Esophagus muscularis mucosa (tissue), 4 donors: ENCODE measurements around the gene TTC31.

Experiments
- EP300 ChIP-seq: sonication (generic); formaldehyde crosslinking; IDR thresholded peaks from one replicate; pipeline ENCODE4 v1.6.1; 2017; ENCODE audit warnings: antibody characterized with exemption
- POLR2A ChIP-seq: fragments of 450-650 bp; IDR thresholded peaks from one replicate; pipeline ENCODE4 v1.6.1; 2017; ENCODE audit warnings: antibody characterized with exemption, moderate library complexity, mild to moderate bottlenecking, low read depth
- POLR2AphosphoS5 ChIP-seq, 2 donors: sonication (generic); formaldehyde crosslinking; IDR thresholded peaks; one replicate each; pipeline ENCODE4 v1.6.1; 2017; ENCODE audit warnings: antibody characterized with exemption in 2 of 2
- TF ChIP-seq, protein P1 (sequence below), 3 experiments: fragments of 200-600 bp in 2 of 3; fragments of 450-650 bp in 1 of 3; sonication (generic) in 2 of 3; IDR thresholded peaks; one replicate each; pipeline ENCODE4 v1.5.1; 2017 to 2019; ENCODE audit warnings: antibody characterized with exemption in 3 of 3, mild to moderate bottlenecking in 2 of 3, moderate library complexity in 1 of 3

DNA sequence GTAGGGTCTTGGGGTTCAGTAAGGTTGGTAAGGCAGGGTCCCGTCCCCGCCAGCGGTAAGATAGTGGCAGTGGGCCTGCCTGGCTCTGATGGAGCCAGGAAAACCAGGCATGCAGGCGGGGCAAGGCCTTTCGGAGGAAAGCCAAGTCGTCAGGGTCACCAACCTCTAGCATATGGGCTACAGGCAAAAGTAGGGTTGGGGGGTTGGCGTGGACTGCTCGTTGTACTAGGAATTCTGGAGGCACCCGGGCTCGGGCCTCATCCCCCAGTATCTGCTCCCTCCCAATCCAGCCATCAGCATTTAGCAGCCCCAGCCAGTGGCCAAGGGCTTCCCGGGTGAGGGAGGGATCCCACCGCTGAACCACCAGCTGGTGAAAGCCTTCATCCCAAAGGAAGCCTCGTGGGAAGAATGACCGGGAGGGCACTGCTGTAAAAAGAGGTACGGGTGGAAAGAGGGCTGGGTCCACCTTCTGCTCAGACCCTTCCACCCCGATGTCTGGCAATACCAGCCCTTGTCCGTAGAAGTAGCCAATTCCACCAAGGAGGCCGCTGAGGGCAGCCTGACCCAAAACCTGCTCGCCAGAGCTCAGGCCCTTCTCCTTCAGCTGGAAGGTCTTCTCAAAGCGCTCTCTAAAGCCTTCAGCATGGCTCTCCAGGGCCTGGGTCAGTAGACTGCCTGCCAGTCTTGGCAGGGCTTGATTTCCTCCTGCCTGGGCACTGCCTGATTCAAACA, 20.7 kb upstream of the TTC31 start:
- TF ChIP-seq, protein P1, sequence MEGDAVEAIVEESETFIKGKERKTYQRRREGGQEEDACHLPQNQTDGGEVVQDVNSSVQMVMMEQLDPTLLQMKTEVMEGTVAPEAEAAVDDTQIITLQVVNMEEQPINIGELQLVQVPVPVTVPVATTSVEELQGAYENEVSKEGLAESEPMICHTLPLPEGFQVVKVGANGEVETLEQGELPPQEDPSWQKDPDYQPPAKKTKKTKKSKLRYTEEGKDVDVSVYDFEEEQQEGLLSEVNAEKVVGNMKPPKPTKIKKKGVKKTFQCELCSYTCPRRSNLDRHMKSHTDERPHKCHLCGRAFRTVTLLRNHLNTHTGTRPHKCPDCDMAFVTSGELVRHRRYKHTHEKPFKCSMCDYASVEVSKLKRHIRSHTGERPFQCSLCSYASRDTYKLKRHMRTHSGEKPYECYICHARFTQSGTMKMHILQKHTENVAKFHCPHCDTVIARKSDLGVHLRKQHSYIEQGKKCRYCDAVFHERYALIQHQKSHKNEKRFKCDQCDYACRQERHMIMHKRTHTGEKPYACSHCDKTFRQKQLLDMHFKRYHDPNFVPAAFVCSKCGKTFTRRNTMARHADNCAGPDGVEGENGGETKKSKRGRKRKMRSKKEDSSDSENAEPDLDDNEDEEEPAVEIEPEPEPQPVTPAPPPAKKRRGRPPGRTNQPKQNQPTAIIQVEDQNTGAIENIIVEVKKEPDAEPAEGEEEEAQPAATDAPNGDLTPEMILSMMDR (IDR thresholded peaks at IDR 0.05): no peak
- TF ChIP-seq POLR2A (no peak), POLR2AphosphoS5 (IDR thresholded peaks at IDR 0.05) (no peak), EP300 (no peak)
